ENCODE measurements around the gene GLCCI1.

DNA sequence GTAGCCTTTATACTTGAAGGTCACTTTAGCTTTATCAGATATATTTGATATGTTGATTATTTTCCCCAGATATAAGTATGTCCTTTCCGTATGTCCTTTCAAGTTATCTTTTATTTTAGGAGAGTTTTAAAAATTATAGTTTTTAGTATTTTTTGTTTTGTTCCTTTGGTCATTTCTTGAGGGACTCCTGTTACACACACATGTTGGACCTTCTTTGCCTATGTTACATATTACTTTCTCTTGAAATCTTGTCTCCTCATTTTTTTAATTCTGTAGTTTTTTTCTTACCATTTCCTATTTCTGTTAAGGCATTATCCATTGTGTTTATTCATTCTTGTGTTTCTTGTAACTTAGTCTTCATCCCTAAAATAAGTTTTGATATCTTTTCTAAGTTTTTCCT is 23.9 kb downstream of the GLCCI1 start:
- TF ChIP-seq, protein P1, sequence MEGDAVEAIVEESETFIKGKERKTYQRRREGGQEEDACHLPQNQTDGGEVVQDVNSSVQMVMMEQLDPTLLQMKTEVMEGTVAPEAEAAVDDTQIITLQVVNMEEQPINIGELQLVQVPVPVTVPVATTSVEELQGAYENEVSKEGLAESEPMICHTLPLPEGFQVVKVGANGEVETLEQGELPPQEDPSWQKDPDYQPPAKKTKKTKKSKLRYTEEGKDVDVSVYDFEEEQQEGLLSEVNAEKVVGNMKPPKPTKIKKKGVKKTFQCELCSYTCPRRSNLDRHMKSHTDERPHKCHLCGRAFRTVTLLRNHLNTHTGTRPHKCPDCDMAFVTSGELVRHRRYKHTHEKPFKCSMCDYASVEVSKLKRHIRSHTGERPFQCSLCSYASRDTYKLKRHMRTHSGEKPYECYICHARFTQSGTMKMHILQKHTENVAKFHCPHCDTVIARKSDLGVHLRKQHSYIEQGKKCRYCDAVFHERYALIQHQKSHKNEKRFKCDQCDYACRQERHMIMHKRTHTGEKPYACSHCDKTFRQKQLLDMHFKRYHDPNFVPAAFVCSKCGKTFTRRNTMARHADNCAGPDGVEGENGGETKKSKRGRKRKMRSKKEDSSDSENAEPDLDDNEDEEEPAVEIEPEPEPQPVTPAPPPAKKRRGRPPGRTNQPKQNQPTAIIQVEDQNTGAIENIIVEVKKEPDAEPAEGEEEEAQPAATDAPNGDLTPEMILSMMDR (IDR thresholded peaks at IDR 0.05; ENCODE audit: extremely low read depth in 1 of 2, insufficient read depth in 1 of 2, low read depth in 1 of 2, low read length in 2 of 2) = no peak
- TF ChIP-seq POLR2A (IDR thresholded peaks at IDR 0.05; ENCODE audit: low read depth, low read length) (no peak), EZH2 (IDR thresholded peaks at IDR 0.05; ENCODE audit: borderline replicate concordance, low read depth, low read length, severe bottlenecking) (no peak), MAX (IDR thresholded peaks at IDR 0.05; ENCODE audit: insufficient read depth, insufficient read length) (no peak)
